ENCODE data around the gene LMAN2.

The LMAN2 gene

GRCh38 chr5:177386542-177386941 is 35.1 kb upstream of the LMAN2 start:
- Histone ChIP-seq H2AFZ (ENCODE audit: low read depth, low read length, severe bottlenecking) (no peak overlapping the region), H3K9ac (ENCODE audit: low read length) (no peak overlapping the region)
- TF ChIP-seq EZH2phosphoT487 (conservative IDR thresholded peaks at IDR 0.05; ENCODE audit: low read length) = no peak
- TF ChIP-seq CTCF (IDR thresholded peaks at IDR 0.05; ENCODE audit: insufficient read depth, low read length, poor library complexity, severe bottlenecking) = no peak

GRCh38 chr5:177385720-177386119 is 34.3 kb upstream of the LMAN2 start:
- Histone ChIP-seq H3K27ac (ENCODE audit: low read depth, low read length) (no peak overlapping the region), H3K4me3 (ENCODE audit: insufficient read depth, low read length, poor library complexity, severe bottlenecking) (no peak overlapping the region), H3K27me3 (ENCODE audit: low read length) (no peaks in the 10 kb centered on the region), H4K20me1 (ENCODE audit: low read depth, low read length) (no peaks in the 10 kb centered on the region), H3K4me2 (ENCODE audit: low read depth, low read length, poor library complexity, severe bottlenecking) (no peak overlapping the region), H3K9me2 (replicated peaks; ENCODE audit: insufficient read depth, low read length) (no peaks in the 10 kb centered on the region), H3K9ac (ENCODE audit: low read length) (no peak overlapping the region), H2AFZ (ENCODE audit: low read depth, low read length, severe bottlenecking) (no peak overlapping the region), H3F3A (ENCODE audit: insufficient read depth) (0 out of 2 replicates have a peak, but pooled peaks cover 3% of the 10 kb centered on the region), H3K36me3 (ENCODE audit: low read length) (no peaks in the 10 kb centered on the region), H3K79me2 (ENCODE audit: insufficient read depth, low read length) (no peaks in the 10 kb centered on the region), H3K9me3 (ENCODE audit: insufficient read depth, low read length) (no peaks in the 10 kb centered on the region)
- TF ChIP-seq CTCF (IDR thresholded peaks at IDR 0.05; ENCODE audit: insufficient read depth, low read length, poor library complexity, severe bottlenecking) (no peak), EZH2phosphoT487 (conservative IDR thresholded peaks at IDR 0.05; ENCODE audit: low read length) (no peak)

More at GRCh38 chr5:177386542-177386941, 35.1 kb upstream of the LMAN2 start:
- no peaks in the 10 kb centered on the region for H3K36me3 ChIP-seq (ENCODE audit: low read length)
- peak overlapping the region; percentile 14 for H3K4me2 ChIP-seq (ENCODE audit: low read depth, low read length, poor library complexity, severe bottlenecking)
- no peak overlapping the region for H3K27ac ChIP-seq (ENCODE audit: low read depth, low read length)
- no peak overlapping the region for H3K4me3 ChIP-seq (ENCODE audit: insufficient read depth, low read length, poor library complexity, severe bottlenecking)
- H3K9me3 ChIP-seq (ENCODE audit: insufficient read depth, low read length) = no peaks in the 10 kb centered on the region
- no peaks in the 10 kb centered on the region for H3K27me3 ChIP-seq (ENCODE audit: low read length)
- no peaks in the 10 kb centered on the region for H3K9me2 ChIP-seq (replicated peaks; ENCODE audit: insufficient read depth, low read length)
- H3F3A ChIP-seq (ENCODE audit: insufficient read depth) = 0 out of 2 replicates have a peak, but pooled peaks cover 3% of the 10 kb centered on the region
- no peaks in the 10 kb centered on the region for H3K79me2 ChIP-seq (ENCODE audit: insufficient read depth, low read length)
- no peaks in the 10 kb centered on the region for H4K20me1 ChIP-seq (ENCODE audit: low read depth, low read length)

GRCh38 chr5:177384134-177384533 is 32.7 kb upstream of the LMAN2 start, which contains the start of gene SLC34A1:
Gene SLC34A1, plus strand, starts transcription at chr5:177384434. Its CDS starts 1,308 bp downstream, at chr5:177385742.
- Histone ChIP-seq H2AFZ (ENCODE audit: low read depth, low read length, severe bottlenecking) (no peak within 1 kb of the TSS), H3K9me3 (ENCODE audit: insufficient read depth, low read length) (no peaks in the 10 kb centered on the region), H3K27me3 (ENCODE audit: low read length) (no peaks in the 10 kb centered on the region), H4K20me1 (ENCODE audit: low read depth, low read length) (no peaks in the 10 kb centered on the region), H3K9me2 (replicated peaks; ENCODE audit: insufficient read depth, low read length) (no peaks in the 10 kb centered on the region), H3K4me2 (ENCODE audit: low read depth, low read length, poor library complexity, severe bottlenecking) (no peak within 1 kb of the TSS), H3K27ac (ENCODE audit: low read depth, low read length) (no peak within 1 kb of the TSS), H3K79me2 (ENCODE audit: insufficient read depth, low read length) (no peaks in the 10 kb centered on the region), H3K9ac (ENCODE audit: low read length) (no peak within 1 kb of the TSS), H3F3A (ENCODE audit: insufficient read depth) (no peaks in the 10 kb centered on the region), H3K36me3 (ENCODE audit: low read length) (no peaks in the 10 kb centered on the region), H3K4me3 (ENCODE audit: insufficient read depth, low read length, poor library complexity, severe bottlenecking) (no peak within 1 kb of the TSS)
- TF ChIP-seq CTCF (IDR thresholded peaks at IDR 0.05; ENCODE audit: insufficient read depth, low read length, poor library complexity, severe bottlenecking) (no peak), EZH2phosphoT487 (conservative IDR thresholded peaks at IDR 0.05; ENCODE audit: low read length) (no peak)

Measured in SU-DHL-6 (cell line).